SJCRH30 (cell line): ENCODE results near the gene EGFLAM. TPM values are rescaled to one million over a fixed set of nuclear protein-coding genes. Genes with fewer than 3 reads are reported as not detected.

ENCODE experiments used
- DNase-seq, 2 experiments: peaks; one replicate each; pipeline ENCODE4 v3.0.0-alpha.2; 2015 to 2020
- H3K27ac ChIP-seq: fragments of 250-450 bp; sonication (Bioruptor Pico); 2 replicates; pipeline ENCODE4 v1.5.1; 2020; ENCODE audit warnings: mild to moderate bottlenecking, moderate library complexity
- H3K27me3 ChIP-seq: fragments of 250-450 bp; sonication (Bioruptor Pico); 2 replicates; pipeline ENCODE4 v1.5.1; 2020; ENCODE audit warnings: mild to moderate bottlenecking, moderate library complexity
- H3K36me3 ChIP-seq: fragments of 250-450 bp; sonication (Bioruptor Pico); 2 replicates; pipeline ENCODE4 v1.5.1; 2020; ENCODE audit warnings: mild to moderate bottlenecking, moderate library complexity
- H3K4me1 ChIP-seq: fragments of 250-450 bp; sonication (Bioruptor Pico); 2 replicates; pipeline ENCODE4 v1.5.1; 2020; ENCODE audit warnings: mild to moderate bottlenecking, moderate library complexity
- H3K4me3 ChIP-seq: fragments of 250-450 bp; sonication (Bioruptor Pico); 2 replicates; pipeline ENCODE4 v1.5.1; 2020; ENCODE audit warnings: mild to moderate bottlenecking, moderate library complexity
- H3K9me3 ChIP-seq: fragments of 250-450 bp; sonication (Bioruptor Pico); replicated peaks from 2 replicates; pipeline ENCODE4 v1.5.1; 2020; ENCODE audit warnings: mild to moderate bottlenecking, moderate library complexity
- total RNA-seq: library from RNA; depleted of rRNA; stranded (reverse); fragments of >200 nt; shearing (Covaris generic); gene quantifications from 2 replicates; pipeline ENCODE4 v1.2.3, GENCODE V29; 2014

Gene EGFLAM
- total RNA-seq, 1 experiment from 2014 or later = 0.36 TPM

- Histone ChIP-seq H3K27ac (no peak overlapping the region), H3K9me3 (no peaks in the 10 kb centered on the region)
Measured at GRCh38 chr5:38456657-38457399, 198.5 kb downstream of the EGFLAM start.

GRCh38 chr5:38458174-38458573, 199.8 kb downstream of the EGFLAM start:
- Histone ChIP-seq H3K4me3 (no peak overlapping the region), H3K27me3 (no peaks in the 10 kb centered on the region), H3K4me1 (peaks cover 4% of the 10 kb centered on the region; the same call in 1 of the 2 replicates), H3K27ac (no peak overlapping the region), H3K36me3 (no peaks in the 10 kb centered on the region), H3K9me3 (no peaks in the 10 kb centered on the region)
- no peak for DNase-seq

More at GRCh38 chr5:38456657-38457399, 198.5 kb downstream of the EGFLAM start:
- Histone ChIP-seq H3K27me3 (no peaks in the 10 kb centered on the region), H3K4me1 (no peaks in the 10 kb centered on the region), H3K4me3 (no peak overlapping the region), H3K36me3 (no peaks in the 10 kb centered on the region)
- DNase-seq = no peak

- Histone ChIP-seq H3K4me1 (peaks cover 26% of the 10 kb centered on the region), H3K9me3 (no peaks in the 10 kb centered on the region), H3K27ac (no peak overlapping the region), H3K27me3 (no peaks in the 10 kb centered on the region), H3K36me3 (no peaks in the 10 kb centered on the region), H3K4me3 (no peak overlapping the region)
- DNase-seq = no peak
Measured at GRCh38 chr5:38462976-38463633, 204.7 kb downstream of the EGFLAM start.

- Histone ChIP-seq H3K27ac (no peak overlapping the region), H3K27me3 (no peaks in the 10 kb centered on the region), H3K9me3 (no peaks in the 10 kb centered on the region), H3K36me3 (no peaks in the 10 kb centered on the region), H3K4me3 (no peak overlapping the region), H3K4me1 (peaks cover 26% of the 10 kb centered on the region)
- no peak for DNase-seq
Measured at GRCh38 chr5:38463634-38464521, 205.5 kb downstream of the EGFLAM start.

- Histone ChIP-seq H3K27ac (no peak overlapping the region), H3K4me3 (no peak overlapping the region), H3K36me3 (no peaks in the 10 kb centered on the region), H3K9me3 (no peaks in the 10 kb centered on the region), H3K4me1 (peaks cover 26% of the 10 kb centered on the region), H3K27me3 (no peaks in the 10 kb centered on the region)
- DNase-seq = peak; percentile 44 to 47
Measured at GRCh38 chr5:38465061-38465460, 206.7 kb downstream of the EGFLAM start.

- Histone ChIP-seq H3K27ac (no peak overlapping the region), H3K4me1 (peaks cover 26% of the 10 kb centered on the region), H3K4me3 (no peak overlapping the region), H3K36me3 (no peaks in the 10 kb centered on the region), H3K27me3 (no peaks in the 10 kb centered on the region), H3K9me3 (no peaks in the 10 kb centered on the region)
- no peak for DNase-seq
Measured at GRCh38 chr5:38465702-38466423, 207.5 kb downstream of the EGFLAM start.

GRCh38 chr5:38466424-38467189, 208.2 kb downstream of the EGFLAM start:
- Histone ChIP-seq H3K27ac (no peak overlapping the region), H3K36me3 (no peaks in the 10 kb centered on the region), H3K4me1 (peaks cover 26% of the 10 kb centered on the region), H3K4me3 (no peak overlapping the region), H3K27me3 (no peaks in the 10 kb centered on the region), H3K9me3 (no peaks in the 10 kb centered on the region)
- no peak for DNase-seq

GRCh38 chr5:38467353-38468040, 209.1 kb downstream of the EGFLAM start:
- no peak overlapping the region for H3K4me3 ChIP-seq
- no peak overlapping the region for H3K27ac ChIP-seq
- H3K4me1 ChIP-seq = peaks cover 26% of the 10 kb centered on the region
- no peak for DNase-seq
- no peaks in the 10 kb centered on the region for H3K36me3 ChIP-seq
- H3K9me3 ChIP-seq = no peaks in the 10 kb centered on the region
- no peaks in the 10 kb centered on the region for H3K27me3 ChIP-seq

GRCh38 chr5:38468202-38468673, 209.9 kb downstream of the EGFLAM start:
- no peak overlapping the region for H3K4me3 ChIP-seq
- no peak overlapping the region for H3K27ac ChIP-seq
- no peaks in the 10 kb centered on the region for H3K9me3 ChIP-seq
- no peak for DNase-seq
- peaks cover 21% of the 10 kb centered on the region for H3K4me1 ChIP-seq
- no peaks in the 10 kb centered on the region for H3K27me3 ChIP-seq
- H3K36me3 ChIP-seq = no peaks in the 10 kb centered on the region

GRCh38 chr5:38468978-38469706, 210.8 kb downstream of the EGFLAM start:
- peak in 1 of 2 experiments; percentile 18 for DNase-seq
- Histone ChIP-seq H3K27ac (no peak overlapping the region), H3K27me3 (no peaks in the 10 kb centered on the region), H3K36me3 (no peaks in the 10 kb centered on the region), H3K9me3 (no peaks in the 10 kb centered on the region), H3K4me3 (no peak overlapping the region), H3K4me1 (peaks cover 13% of the 10 kb centered on the region)

- Histone ChIP-seq H3K27ac (no peak overlapping the region), H3K4me3 (no peak overlapping the region), H3K27me3 (no peaks in the 10 kb centered on the region), H3K9me3 (no peaks in the 10 kb centered on the region), H3K36me3 (no peaks in the 10 kb centered on the region), H3K4me1 (peaks cover 8% of the 10 kb centered on the region)
- DNase-seq = no peak
Measured at GRCh38 chr5:38469707-38470267, 211.4 kb downstream of the EGFLAM start.

GRCh38 chr5:38471709-38472108, 213.3 kb downstream of the EGFLAM start:
- Histone ChIP-seq H3K4me3 (no peak overlapping the region), H3K4me1 (no peaks in the 10 kb centered on the region)

More at GRCh38 chr5:38471709-38472108, 213.3 kb downstream of the EGFLAM start:
- H3K27ac ChIP-seq = no peak overlapping the region
- no peak for DNase-seq
- no peaks in the 10 kb centered on the region for H3K27me3 ChIP-seq
- H3K36me3 ChIP-seq = no peaks in the 10 kb centered on the region
- no peaks in the 10 kb centered on the region for H3K9me3 ChIP-seq
